ENCODE data around the gene LCMT2.

- TF ChIP-seq, protein P1, sequence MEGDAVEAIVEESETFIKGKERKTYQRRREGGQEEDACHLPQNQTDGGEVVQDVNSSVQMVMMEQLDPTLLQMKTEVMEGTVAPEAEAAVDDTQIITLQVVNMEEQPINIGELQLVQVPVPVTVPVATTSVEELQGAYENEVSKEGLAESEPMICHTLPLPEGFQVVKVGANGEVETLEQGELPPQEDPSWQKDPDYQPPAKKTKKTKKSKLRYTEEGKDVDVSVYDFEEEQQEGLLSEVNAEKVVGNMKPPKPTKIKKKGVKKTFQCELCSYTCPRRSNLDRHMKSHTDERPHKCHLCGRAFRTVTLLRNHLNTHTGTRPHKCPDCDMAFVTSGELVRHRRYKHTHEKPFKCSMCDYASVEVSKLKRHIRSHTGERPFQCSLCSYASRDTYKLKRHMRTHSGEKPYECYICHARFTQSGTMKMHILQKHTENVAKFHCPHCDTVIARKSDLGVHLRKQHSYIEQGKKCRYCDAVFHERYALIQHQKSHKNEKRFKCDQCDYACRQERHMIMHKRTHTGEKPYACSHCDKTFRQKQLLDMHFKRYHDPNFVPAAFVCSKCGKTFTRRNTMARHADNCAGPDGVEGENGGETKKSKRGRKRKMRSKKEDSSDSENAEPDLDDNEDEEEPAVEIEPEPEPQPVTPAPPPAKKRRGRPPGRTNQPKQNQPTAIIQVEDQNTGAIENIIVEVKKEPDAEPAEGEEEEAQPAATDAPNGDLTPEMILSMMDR (IDR thresholded peaks at IDR 0.05), result no peak
- no peak for TF ChIP-seq POLR2A (IDR thresholded peaks at IDR 0.05)
Measured at GRCh38 chr15:43330780-43331087, 361 bp upstream of the LCMT2 start.
